HepG2 (cell line): ENCODE measurements around the gene TMCO6. TPM values are rescaled to one million over a fixed set of nuclear protein-coding genes. Genes with fewer than 3 reads are reported as not detected.

Source experiments
- ATAC-seq: fragments of 200-7000 bp; cut with Tn5 transposase; 3 replicates; pipeline ENCODE4 v1.9.1; 2020; ENCODE audit warnings: mild to moderate bottlenecking, moderate library complexity
- BruUV-seq: library from RNA; stranded (reverse); fragments of 400-500 nt; replicated peaks from 2 replicates; lab custom pipeline; 2021; lab: Mats Ljungman, UMichigan
- CTCF ChIA-PET: fragments of 300-600 bp; formaldehyde crosslinking; extraction: SDS; loops from one replicate; lab custom pipeline; 2021; ENCODE audit warnings: low total read pairs, inconsistent platforms, low intra/inter-chr PET ratio; lab: Yijun Ruan, JAX
- POLR2A ChIA-PET: fragments of 350-600 bp; sonication (Branson Sonifier 250); formaldehyde crosslinking; loops from one replicate; lab custom pipeline; 2020; ENCODE audit warnings: antibody characterized with exemption, inconsistent platforms; lab: Yijun Ruan, JAX
- DNase-seq: peaks from one replicate; pipeline ENCODE4 v3.0.0-alpha.2; 2015; ENCODE audit warnings: low spot score
- FAIRE-seq: peaks from 3 replicates; lab custom pipeline; 2011; peaks lifted over from hg19 to GRCh38; lab: Jason Lieb, UNC
- H2AFZ ChIP-seq: one replicate; pipeline ENCODE4 v1.6.1; 2011; ENCODE audit warnings: low read length, inconsistent platforms
- H3K27ac ChIP-seq: fragments of 300-600 bp; 3 replicates; pipeline ENCODE4 v1.8.0; 2011; ENCODE audit warnings: mixed run types, mild to moderate bottlenecking, mixed read lengths, low read length, inconsistent platforms; ENCODE audit not compliant: insufficient read depth; ENCODE audit errors: extremely low read length
- H3K27me3 ChIP-seq, 2 experiments: fragments of 200-600 bp in 1 of 2; 2 replicates in 1 of 2; 3 replicates in 1 of 2; pipeline versions ENCODE4 v1.6.0 to v1.8.0; 2011; ENCODE audit warnings: low read length in 2 of 2, mild to moderate bottlenecking in 2 of 2, moderate library complexity in 2 of 2, inconsistent platforms in 1 of 2; ENCODE audit not compliant: insufficient read depth in 2 of 2, control insufficient read depth in 1 of 2
- H3K36me3 ChIP-seq, 2 experiments: fragments of 200-600 bp in 1 of 2; replicated peaks in 1 of 2; 2 replicates in 1 of 2; 3 replicates in 1 of 2; pipeline versions ENCODE4 v1.5.1 to v1.8.0; 2011; ENCODE audit warnings: low read length in 2 of 2, inconsistent platforms in 1 of 2; ENCODE audit not compliant: insufficient read depth in 2 of 2, control insufficient read depth in 1 of 2
- H3K4me1 ChIP-seq: 2 replicates; pipeline ENCODE4 v1.5.1; 2012; ENCODE audit warnings: low read length, inconsistent platforms; ENCODE audit not compliant: insufficient read depth
- H3K4me2 ChIP-seq: 2 replicates; pipeline ENCODE4 v1.6.0; 2011; ENCODE audit warnings: low read depth, low read length, inconsistent platforms
- H3K4me3 ChIP-seq, 3 experiments: fragments of 200-600 bp in 1 of 3; sonication (generic), shearing (Covaris generic) in 1 of 3; replicated peaks in 1 of 3; 2 replicates each; pipeline ENCODE4 v1.5.1; 2011 to 2016; ENCODE audit warnings: low read length in 3 of 3, inconsistent platforms in 2 of 3, low read depth in 2 of 3, mild to moderate bottlenecking in 2 of 3, control low read depth in 1 of 3, mixed read lengths in 1 of 3; ENCODE audit not compliant: insufficient read depth in 1 of 3
- H3K79me2 ChIP-seq: one replicate; pipeline ENCODE4 v1.6.1; 2011; ENCODE audit warnings: low read length, inconsistent platforms; ENCODE audit not compliant: insufficient read depth
- H3K9ac ChIP-seq: 2 replicates; pipeline ENCODE4 v1.6.0; 2011; ENCODE audit warnings: mild to moderate bottlenecking, low read depth, low read length, inconsistent platforms; ENCODE audit not compliant: insufficient read depth
- H3K9me3 ChIP-seq: 2 replicates; pipeline ENCODE4 v1.5.1; 2012; ENCODE audit warnings: mild to moderate bottlenecking, low read length
- H4K20me1 ChIP-seq: 2 replicates; pipeline ENCODE4 v1.6.0; 2011; ENCODE audit warnings: inconsistent platforms, mild to moderate bottlenecking, low read length, moderate library complexity; ENCODE audit not compliant: insufficient read depth
- CSRNP1 ChIP-seq: sonication (generic); formaldehyde crosslinking; IDR thresholded peaks from 2 replicates; pipeline ENCODE4 v1.8.1; 2023; ENCODE audit warnings: mild to moderate bottlenecking, missing genetic modification reagents
- FOXO4 ChIP-seq: sonication (generic); formaldehyde crosslinking; conservative IDR thresholded peaks from 2 replicates; pipeline ENCODE4 v1.8.1; 2023; ENCODE audit warnings: missing genetic modification reagents
- HNRNPK ChIP-seq: fragments of 200-400 bp; formaldehyde crosslinking; IDR thresholded peaks from 2 replicates; pipeline ENCODE4 v1.6.1; 2018; ENCODE audit warnings: low read length, low read depth, moderate library complexity, mild to moderate bottlenecking; ENCODE audit not compliant: poor library complexity, severe bottlenecking
- MED8 ChIP-seq: sonication (generic); formaldehyde crosslinking; IDR thresholded peaks from 2 replicates; pipeline ENCODE4 v1.8.1; 2023; ENCODE audit warnings: mild to moderate bottlenecking, missing genetic modification reagents; ENCODE audit not compliant: insufficient replicate concordance
- NR2F6 ChIP-seq, 2 experiments: IDR thresholded peaks; 2 replicates each; pipeline ENCODE4 v1.6.1; 2016; ENCODE audit warnings: antibody characterized with exemption in 1 of 2, mild to moderate bottlenecking in 1 of 2
- PAX8 ChIP-seq: sonication (generic); formaldehyde crosslinking; IDR thresholded peaks from 2 replicates; pipeline ENCODE4 v1.8.0; 2022; ENCODE audit warnings: mild to moderate bottlenecking, missing genetic modification reagents, borderline replicate concordance
- RBM22 ChIP-seq: fragments of 200-400 bp; formaldehyde crosslinking; optimal IDR thresholded peaks from 2 replicates; pipeline ENCODE3; 2017; ENCODE audit warnings: mild to moderate bottlenecking, low read length, moderate library complexity
- SRSF4 ChIP-seq: fragments of 200-400 bp; formaldehyde crosslinking; IDR thresholded peaks from one replicate; pipeline ENCODE4 v1.6.1; 2018; ENCODE audit warnings: mild to moderate bottlenecking, low read depth, low read length, moderate library complexity; ENCODE audit not compliant: poor library complexity, severe bottlenecking
- TRAFD1 ChIP-seq: sonication (generic); formaldehyde crosslinking; IDR thresholded peaks from 2 replicates; pipeline ENCODE4 v1.5.1; 2020; ENCODE audit warnings: missing genetic modification reagents, mild to moderate bottlenecking, borderline replicate concordance
- XRCC5 ChIP-seq: fragments of 200-400 bp; formaldehyde crosslinking; optimal IDR thresholded peaks from 2 replicates; pipeline ENCODE3; 2017; ENCODE audit warnings: mild to moderate bottlenecking, low read length
- ZNF124 ChIP-seq: sonication (generic); formaldehyde crosslinking; IDR thresholded peaks from 2 replicates; pipeline ENCODE4 v1.4.0; 2020; ENCODE audit warnings: missing genetic modification reagents
- ZNF350 ChIP-seq: sonication (generic); formaldehyde crosslinking; IDR thresholded peaks from 2 replicates; pipeline ENCODE4 v1.4.0; 2020; ENCODE audit warnings: mild to moderate bottlenecking, low read depth, missing genetic modification reagents, borderline replicate concordance
- ZNF354B ChIP-seq: sonication (generic); formaldehyde crosslinking; IDR thresholded peaks from 2 replicates; pipeline ENCODE4 v1.8.0; 2022; ENCODE audit warnings: mild to moderate bottlenecking, missing genetic modification reagents
- ZNF382 ChIP-seq: sonication (generic); formaldehyde crosslinking; IDR thresholded peaks from 2 replicates; pipeline ENCODE4 v1.5.0; 2020; ENCODE audit warnings: missing genetic modification reagents, mild to moderate bottlenecking, borderline replicate concordance
- WGBS: methylation state at CpG from one replicate; pipeline ENCODE4 v1.1.6; 2017; ENCODE audit warnings: low lambda C conversion rate; 5-methylcytosine and 5-hydroxymethylcytosine counted together
- in situ Hi-C: cut with HindIII; loops from 2 replicates; pipeline ENCODE4 v1.10.0; 2017; ENCODE audit warnings: low pct_unique_long_range_greater_than_20kb; ENCODE audit not compliant: extremely low pct_ligation_motif_present
- intact Hi-C: fragments of 100-400 bp; cut with micrococcal nuclease; formaldehyde crosslinking; loops from one replicate; pipeline ENCODE4 v1.10.0; 2022; ENCODE audit not compliant: unreplicated experiment
- polyA plus RNA-seq, 8 experiments: library from polyadenylated mRNA; depleted of rRNA in 3 of 8; stranded (reverse) in 7 of 8; unstranded in 1 of 8; fragments of >200 nt; fragmentation: Illumina TruSeq in 4 of 8; extraction: Trizol in 4 of 8; gene quantifications; 2 replicates each; pipeline versions ENCODE4 v1.2.1 to v1.2.3, GENCODE V29; 2011 to 2016; ENCODE audit warnings: low read depth in 4 of 8, missing spikeins in 1 of 8, mixed read lengths in 1 of 8; ENCODE audit not compliant: insufficient read depth in 1 of 8
- total RNA-seq, 5 experiments: library from RNA; depleted of rRNA; stranded (reverse); fragments of >200 nt; fragmentation: Illumina TruSeq; extraction: Trizol; gene quantifications; 2 replicates each; pipeline ENCODE4 v1.2.3, GENCODE V29; 2016; ENCODE audit warnings: low read depth in 1 of 5

The TMCO6 gene
- total and polyA plus RNA-seq, 2 of the 13 experiments (the other 11 are each of a cell fraction or from before 2014, with no cell fraction given): 16.6 to 28.2 TPM

- intact Hi-C loops (no loop called here), in situ Hi-C loops (no loop called here)
- Histone ChIP-seq H3K27me3 (no peaks in the 10 kb centered on the region; a peak in 2 of 5 replicates), H3K4me3 (no peak overlapping the region), H2AFZ (no peak overlapping the region), H3K79me2 (no peaks in the 10 kb centered on the region), H3K4me2 (no peak overlapping the region), H3K9ac (no peak overlapping the region), H4K20me1 (no peaks in the 10 kb centered on the region), H3K27ac (no peak overlapping the region), H3K9me3 (no peaks in the 10 kb centered on the region), H3K36me3 (no peaks in the 10 kb centered on the region), H3K4me1 (peaks cover 66% of the 10 kb centered on the region)
- WGBS: 56% methylated on average over 3 of the region's 3 CpGs
- no TSS peak for BruUV-seq
- FAIRE-seq: no peak
- no peak for ATAC-seq
- CTCF ChIA-PET: no interaction called here
- POLR2A ChIA-PET: no interaction called here
- no peak for DNase-seq
- TF ChIP-seq XRCC5: no peak
- TF ChIP-seq ZNF124 (CRISPR knock-in tag): no peak
- TF ChIP-seq HNRNPK: peak; percentile 79
- TF ChIP-seq MED8 (CRISPR knock-in tag): no peak
- TF ChIP-seq SRSF4: no peak
Observed at GRCh38 chr5:140605879-140606278, 33.4 kb upstream of the TMCO6 start.

- ChIA-PET POLR2A (interaction anchor here (0.7 to 1.4 kb wide), 4 partner anchors 32 to 1833 kb away, joined by 3 to 6 read pairs (median 4); partner anchors contain the start of genes IK and NDUFA2), CTCF (no interaction called here)
- BruUV-seq: no TSS peak
- H3K36me3 ChIP-seq: no peaks in the 10 kb centered on the region
- no peak overlapping the region for H3K9ac ChIP-seq
- no peaks in the 10 kb centered on the region for H4K20me1 ChIP-seq
- no peak overlapping the region for H2AFZ ChIP-seq
- peak; percentile 78 for DNase-seq
- peak; percentile 23 for FAIRE-seq
- peak; percentile 64 for ATAC-seq
- H3K4me2 ChIP-seq: peak overlapping the region; percentile 24
- intact Hi-C loops (no loop called here), in situ Hi-C loops (no loop called here)
- H3K79me2 ChIP-seq: no peaks in the 10 kb centered on the region
- 10% methylated on average over 2 of the region's 2 CpGs for WGBS
- H3K4me3 ChIP-seq: no peak overlapping the region
- no peaks in the 10 kb centered on the region for H3K9me3 ChIP-seq
- H3K27ac ChIP-seq: peak overlapping the region; percentile 10
- peaks cover 77% of the 10 kb centered on the region for H3K4me1 ChIP-seq
- no peaks in the 10 kb centered on the region; a peak in 1 of 5 replicates for H3K27me3 ChIP-seq
- no peak for TF ChIP-seq FOXO4 (CRISPR knock-in tag)
- TF ChIP-seq PAX8 (CRISPR knock-in tag): no peak
- TF ChIP-seq ZNF350 (CRISPR knock-in tag): no peak
- TF ChIP-seq RBM22: no peak
- no peak for TF ChIP-seq TRAFD1 (CRISPR knock-in tag)
- TF ChIP-seq ZNF354B (CRISPR knock-in tag): no peak
- peak; percentile 55 for TF ChIP-seq NR2F6 (IDR thresholded peaks at IDR 0.05)
- peak; percentile 70 for TF ChIP-seq NR2F6 (CRISPR knock-in tag; IDR thresholded peaks at IDR 0.05)
- TF ChIP-seq CSRNP1 (CRISPR knock-in tag): no peak
- no peak for TF ChIP-seq ZNF382 (CRISPR knock-in tag)
Observed at GRCh38 chr5:140607031-140607430, 32.2 kb upstream of the TMCO6 start.
